ENCODE data around the gene CYB5D1.

DNA sequence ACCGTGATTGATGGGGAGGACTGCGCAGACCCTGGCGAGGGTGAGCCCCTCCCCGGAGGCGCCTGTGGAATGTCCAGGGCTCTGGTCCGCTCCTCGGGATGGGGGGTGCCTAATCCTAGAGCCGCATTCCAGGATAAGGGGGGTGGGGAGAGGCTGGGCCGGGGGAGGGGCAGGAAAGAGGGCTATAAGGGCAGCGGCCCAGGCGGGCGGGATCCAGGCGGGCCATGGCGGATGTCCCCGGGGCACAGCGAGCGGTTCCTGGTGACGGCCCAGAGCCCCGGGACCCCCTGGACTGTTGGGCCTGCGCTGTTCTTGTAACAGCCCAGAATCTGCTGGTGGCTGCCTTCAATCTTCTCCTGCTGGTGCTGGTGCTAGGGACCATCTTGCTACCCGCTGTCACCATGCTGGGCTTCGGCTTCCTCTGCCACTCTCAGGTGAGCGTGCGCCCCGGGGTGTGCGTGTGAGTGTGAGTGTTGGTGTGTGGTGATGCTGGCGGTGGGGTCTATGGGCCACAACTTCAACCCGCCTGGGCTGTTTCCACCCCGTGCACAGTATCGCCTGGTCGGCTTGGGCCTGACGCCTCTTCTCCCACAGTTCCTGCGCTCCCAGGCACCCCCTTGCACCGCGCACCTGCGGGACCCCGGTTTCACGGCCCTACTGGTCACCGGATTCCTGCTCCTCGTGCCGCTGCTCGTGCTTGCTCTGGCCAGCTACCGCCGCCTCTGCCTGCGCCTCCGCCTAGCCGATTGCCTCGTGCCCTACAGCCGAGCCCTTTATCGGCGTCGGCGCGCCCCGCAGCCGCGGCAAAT is 2.7 kb upstream of the CYB5D1 start, which contains the start of gene TMEM88:
- TF ChIP-seq, protein P1, sequence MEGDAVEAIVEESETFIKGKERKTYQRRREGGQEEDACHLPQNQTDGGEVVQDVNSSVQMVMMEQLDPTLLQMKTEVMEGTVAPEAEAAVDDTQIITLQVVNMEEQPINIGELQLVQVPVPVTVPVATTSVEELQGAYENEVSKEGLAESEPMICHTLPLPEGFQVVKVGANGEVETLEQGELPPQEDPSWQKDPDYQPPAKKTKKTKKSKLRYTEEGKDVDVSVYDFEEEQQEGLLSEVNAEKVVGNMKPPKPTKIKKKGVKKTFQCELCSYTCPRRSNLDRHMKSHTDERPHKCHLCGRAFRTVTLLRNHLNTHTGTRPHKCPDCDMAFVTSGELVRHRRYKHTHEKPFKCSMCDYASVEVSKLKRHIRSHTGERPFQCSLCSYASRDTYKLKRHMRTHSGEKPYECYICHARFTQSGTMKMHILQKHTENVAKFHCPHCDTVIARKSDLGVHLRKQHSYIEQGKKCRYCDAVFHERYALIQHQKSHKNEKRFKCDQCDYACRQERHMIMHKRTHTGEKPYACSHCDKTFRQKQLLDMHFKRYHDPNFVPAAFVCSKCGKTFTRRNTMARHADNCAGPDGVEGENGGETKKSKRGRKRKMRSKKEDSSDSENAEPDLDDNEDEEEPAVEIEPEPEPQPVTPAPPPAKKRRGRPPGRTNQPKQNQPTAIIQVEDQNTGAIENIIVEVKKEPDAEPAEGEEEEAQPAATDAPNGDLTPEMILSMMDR (IDR thresholded peaks at IDR 0.05), result no peak
- TF ChIP-seq ZFX (IDR thresholded peaks at IDR 0.05; ENCODE audit: borderline replicate concordance), result no peak

Measured in 22Rv1 (cell line).